AG08395 (cell line): ENCODE measurements around the gene CLCA2.
"Not testable (repeated sequence)": the region's sequence is repeated elsewhere in the genome, so short reads cannot be mapped to it uniquely, and the experiment has no call there.

Experiments used
- DNase-seq: peaks from one replicate; pipeline ENCODE4 v3.0.0; 2012; ENCODE audit warnings: mixed read lengths, low spot score

The CLCA2 gene

DNA sequence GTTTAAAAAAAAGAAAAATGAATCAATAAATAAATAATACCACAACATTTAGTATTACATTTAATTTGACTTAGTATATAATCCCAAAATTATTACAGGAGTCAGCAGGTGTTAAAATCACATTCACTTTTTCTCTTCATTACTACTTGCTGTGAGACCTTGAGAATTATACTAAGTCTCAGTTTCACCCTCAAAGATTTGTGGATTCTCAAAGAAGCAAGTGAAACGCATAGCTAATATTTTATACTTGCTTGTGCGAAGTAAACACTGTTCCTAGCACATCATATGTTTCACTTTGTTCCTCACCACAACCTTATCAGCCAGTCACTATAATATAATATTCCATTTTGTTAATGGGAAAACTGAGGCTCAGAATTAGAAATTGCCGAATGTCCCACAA is 48.8 kb downstream of the CLCA2 start:
- DNase-seq = no peak

DNA sequence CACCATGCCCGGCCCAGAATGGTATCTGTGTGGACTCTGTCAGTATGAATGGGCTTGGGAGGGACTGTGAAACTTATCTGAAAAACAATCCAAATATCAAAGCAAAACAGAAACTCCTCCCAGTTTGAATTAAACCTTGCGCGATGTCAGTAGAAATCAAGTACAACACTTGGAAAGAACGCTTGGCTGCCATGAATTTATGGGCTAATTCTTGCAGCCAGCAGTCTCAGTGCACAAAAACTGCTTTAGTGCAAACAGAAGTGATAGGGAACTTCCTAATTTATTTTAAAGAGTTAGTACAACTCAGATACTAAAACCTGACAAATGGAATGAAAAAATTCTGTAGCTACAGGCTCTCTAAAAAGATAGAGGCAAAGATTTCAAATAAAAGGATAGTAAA is 53.3 kb downstream of the CLCA2 start:
- no peak for DNase-seq

DNA sequence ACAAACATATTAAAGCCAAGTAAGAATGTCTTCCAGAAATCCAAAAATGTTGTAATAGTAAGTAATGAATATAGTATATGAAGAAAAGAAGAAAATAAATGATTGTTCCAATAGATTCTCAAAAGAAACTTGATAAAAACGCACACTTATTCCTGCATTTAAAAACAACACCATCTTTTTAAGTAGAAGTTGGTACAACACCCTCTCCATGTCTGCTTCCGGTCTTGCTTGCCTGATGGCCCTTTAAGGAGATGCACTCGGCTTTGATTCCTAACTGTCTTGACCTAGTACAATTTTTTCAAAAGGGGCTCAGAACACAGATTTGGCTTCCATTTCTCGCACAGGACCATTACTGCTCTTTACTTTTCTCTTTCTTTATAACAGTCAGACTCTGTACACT is 53.7 kb downstream of the CLCA2 start:
- DNase-seq = no peak

DNA sequence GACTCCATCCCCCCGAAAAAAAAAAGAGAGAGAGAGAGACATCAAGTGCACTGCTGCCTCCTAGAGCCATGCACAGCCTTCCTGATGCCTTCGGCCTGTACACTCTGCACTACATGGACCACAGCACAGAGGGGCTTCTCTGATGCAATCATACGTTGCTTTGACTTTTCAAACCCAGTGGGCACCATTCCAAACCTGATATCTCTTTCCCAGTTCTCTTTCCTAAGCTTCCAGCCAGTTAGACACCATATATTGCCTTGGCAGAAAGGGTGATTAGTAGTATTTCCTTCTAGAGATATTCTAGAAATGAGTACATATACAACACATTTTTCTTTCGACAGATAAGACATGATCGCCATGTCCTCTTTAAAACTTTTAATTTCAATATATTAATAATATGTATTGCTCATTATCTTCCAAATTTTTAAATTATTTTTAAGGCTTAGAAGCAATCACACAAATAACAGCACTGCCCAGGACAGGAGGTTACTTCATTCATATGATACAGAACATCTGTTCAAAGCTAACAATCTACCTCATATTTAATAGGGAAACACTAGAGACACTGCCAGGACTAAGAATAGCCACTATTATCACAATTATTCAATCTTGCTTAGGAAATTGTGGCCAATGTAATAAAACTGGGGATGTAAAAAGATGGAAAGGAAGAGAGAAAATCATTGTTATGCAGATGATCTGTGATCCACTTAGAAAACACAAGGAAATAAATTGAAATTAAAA is 54.6 kb downstream of the CLCA2 start:
- DNase-seq = no peak

DNA sequence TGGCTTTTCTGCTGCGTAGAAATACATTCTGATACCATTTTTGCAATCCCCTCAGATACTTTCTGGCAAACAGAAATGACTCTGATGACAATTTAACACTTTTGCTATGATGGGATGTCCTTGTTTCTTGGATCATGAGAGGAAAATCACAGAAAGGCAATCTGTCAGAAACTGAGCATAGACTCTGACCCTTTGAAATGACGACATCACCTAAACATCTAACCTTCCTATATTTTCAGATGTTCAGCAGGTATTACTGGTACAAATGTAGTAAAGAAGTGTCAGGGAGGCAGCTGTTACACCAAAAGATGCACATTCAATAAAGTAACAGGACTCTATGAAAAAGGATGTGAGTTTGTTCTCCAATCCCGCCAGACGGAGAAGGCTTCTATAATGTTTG is 58.0 kb downstream of the CLCA2 start:
- no peak for DNase-seq

DNA sequence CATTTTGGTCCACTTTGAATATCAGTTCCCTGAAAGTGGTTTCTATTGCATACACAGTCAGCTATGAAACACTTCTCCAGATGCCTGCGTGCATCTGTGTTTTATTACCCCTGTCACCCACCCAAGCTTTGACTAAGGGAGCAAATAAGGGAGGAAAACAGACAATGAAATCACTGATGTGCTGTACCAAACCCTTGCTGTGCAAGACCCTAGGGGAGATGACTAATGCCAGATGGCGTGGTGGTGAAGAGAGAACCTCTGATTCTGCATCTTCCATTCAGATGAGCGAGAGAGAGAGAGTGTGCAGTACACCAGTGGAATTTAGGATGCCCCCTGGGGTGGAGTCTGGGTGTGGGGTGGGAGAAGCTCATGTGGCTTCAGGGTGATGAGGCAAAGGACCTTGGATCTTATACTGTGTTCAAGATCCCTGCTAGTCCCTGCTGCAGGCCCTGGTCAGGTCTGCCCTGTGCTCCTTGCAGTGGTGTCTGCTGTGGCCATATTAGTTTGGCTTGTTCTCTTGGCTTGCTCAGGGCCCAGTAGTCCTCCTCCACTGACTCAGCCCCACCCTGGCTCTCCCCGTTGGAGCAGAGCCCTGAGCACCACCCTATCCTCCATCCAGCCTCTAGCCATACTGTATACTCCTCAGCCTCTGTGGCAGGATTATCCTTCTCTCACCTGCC is 63.3 kb downstream of the CLCA2 start:
- DNase-seq = peak; percentile 94

DNA sequence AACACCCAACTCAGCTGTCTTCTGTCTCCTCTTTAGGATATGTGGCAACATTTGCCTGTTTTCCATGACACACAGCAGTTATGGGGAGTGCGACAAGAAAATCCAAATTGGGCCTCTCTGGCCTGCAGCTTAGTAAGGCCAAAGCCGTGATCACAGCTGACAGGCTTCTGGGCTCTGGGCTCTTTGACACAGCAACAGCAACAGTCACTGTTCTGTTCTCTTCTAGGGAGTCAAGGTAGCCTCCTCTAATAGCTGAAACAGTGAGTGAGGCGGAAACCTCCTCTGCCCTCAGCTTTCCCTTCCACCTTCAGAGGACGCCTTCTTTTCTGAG is 63.8 kb downstream of the CLCA2 start:
- no peak for DNase-seq

DNA sequence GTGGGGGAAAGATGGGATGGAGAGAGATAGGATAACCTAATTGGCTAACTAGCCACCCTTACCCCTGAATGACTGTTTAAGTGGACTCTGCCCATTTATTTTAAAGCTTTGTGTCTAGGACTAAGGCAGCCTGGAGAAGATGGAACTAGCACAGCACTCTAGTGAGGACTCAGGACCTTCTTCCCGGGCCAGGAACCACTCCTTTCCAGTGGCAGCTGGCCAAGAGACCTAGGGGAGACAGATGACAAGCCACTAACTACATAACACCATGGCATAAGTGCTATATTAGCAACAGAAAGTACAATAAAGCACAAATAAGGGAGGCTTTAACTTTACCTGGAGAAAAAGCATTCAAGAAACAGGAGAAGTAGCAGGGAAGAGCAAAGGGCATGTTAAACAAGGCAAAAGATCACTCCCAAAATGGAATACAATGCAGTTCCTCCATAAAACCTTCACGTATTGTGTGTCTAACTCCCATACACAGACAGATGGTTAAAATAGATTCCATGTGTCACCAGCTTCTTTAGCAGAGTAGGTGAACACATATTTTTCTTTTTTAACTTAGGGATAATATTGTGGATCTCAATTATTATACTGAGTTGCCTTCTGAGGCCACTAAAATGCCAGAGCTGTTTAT is 65.4 kb downstream of the CLCA2 start:
- DNase-seq = no peak

DNA sequence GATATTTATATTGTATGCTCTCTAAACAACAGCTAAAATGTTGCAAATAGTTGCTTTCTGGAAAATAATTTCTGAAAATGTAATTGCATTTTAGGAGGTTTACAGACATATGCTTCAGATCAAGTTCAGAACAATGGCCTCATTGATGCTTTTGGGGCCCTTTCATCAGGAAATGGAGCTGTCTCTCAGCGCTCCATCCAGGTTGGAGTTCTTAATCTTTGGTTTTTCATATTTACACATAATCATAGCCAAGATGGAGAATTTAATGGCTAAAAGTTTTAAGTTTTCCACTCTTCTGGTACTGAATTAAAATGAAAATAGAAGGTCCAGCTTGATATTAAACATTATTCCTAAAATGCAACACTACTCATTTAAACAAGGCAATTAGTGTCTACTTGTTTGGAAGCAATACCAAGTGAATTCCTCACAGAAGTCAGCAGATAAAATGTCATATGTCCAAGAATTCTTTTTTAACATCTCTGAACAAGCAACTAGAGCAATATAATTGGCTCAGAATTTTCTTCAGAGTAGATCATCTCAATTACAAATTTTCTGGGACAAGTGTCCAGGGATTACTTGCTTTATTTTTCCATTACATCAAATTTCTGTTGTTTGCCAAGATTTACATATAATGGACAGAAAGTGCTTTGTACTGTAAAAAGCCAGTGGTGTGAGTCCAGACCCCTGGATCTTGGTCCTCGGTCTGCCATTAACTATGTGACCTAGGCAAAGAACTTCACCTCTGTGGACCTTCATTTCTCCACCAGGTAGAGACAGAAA is 67.4 kb downstream of the CLCA2 start:
- no peak for DNase-seq

DNA sequence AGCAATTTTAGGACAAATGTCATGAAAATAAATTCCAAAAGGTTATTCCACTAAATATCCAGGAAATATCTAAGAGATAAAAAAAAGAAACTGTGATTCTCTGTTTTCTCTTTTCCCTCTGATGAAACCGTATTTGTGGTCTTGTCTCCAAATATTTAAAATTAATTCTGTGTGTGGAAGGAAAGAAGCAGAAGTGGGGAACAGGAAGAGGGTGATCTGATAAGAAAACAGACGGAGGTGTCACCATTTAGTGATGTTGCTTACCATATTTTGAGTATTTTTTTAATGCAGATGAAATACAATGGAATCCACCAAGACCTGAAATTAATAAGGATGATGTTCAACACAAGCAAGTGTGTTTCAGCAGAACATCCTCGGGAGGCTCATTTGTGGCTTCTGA is 74.3 kb downstream of the CLCA2 start:
- no peak for DNase-seq

DNA sequence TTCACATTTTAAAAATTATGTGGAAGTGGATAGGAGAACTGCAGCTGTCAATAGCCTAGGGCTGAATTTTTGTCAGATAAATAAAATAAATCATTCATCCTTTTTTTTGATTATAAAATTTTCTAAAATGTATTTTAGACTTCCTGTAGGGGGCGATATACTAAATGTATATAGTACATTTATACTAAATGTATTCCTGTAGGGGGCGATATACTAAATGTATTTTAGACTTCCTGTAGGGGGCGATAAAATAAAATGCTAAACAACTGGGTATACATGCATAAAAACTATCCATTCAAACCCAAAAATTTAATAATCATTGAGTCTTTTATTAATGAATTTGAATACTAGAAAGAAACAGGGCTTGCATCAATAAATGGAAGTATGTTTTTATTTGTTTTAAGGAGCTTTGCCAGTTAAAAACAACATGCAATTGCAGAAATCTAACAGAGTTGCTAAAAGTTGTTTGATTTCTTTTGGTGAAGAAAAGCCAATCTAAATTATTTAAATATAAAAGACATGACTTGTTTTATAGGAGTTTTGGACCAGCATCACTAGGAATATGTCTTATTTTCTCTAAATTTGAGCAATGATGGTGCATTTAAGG is 76.1 kb downstream of the CLCA2 start:
- no peak for DNase-seq

DNA sequence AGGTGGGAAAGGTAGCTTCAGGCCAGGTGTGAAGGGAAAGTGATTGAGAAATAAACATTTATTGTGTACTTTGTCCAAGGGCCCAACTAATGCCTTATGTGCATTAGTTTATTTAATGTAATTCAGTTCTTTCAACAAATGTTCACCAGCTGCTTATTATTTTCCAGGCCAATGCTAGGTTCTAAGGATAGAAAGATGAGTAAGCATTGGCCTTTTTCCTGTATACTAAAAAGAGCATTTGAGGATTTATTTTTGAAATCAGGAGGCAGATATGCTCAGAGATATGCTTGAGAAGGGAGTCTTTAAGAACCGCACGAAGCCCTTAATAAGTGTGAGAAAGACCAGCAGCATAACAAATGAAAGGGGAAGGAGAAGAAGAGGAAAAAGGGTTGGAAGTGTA is 76.7 kb downstream of the CLCA2 start:
- peak; percentile 11 for DNase-seq

DNA sequence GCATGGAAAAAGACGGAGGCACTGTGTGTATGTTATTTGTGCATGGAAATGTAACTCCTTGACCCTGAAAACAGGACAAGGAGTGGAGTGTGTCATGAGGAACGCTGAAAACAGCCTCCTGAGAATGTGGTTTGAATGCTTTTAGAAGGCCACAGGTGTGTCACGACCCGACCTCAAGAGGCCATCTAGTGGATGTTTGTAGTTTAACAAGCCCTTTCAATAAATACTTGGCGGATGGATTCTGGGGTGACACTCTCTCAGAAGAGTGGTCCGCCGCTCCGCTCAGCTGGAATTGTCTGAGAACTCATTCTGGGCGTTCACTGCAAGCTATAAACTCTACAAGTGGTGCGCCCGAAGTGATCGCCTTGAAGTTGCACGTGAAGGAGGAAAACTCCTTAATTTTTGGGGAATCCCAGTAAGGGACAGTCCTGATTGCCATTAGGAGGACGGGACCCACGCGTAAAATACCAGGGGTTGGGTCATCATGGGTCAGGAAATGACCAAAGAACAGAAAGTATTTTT is 78.2 kb downstream of the CLCA2 start:
- not testable (repeated sequence) for DNase-seq

DNA sequence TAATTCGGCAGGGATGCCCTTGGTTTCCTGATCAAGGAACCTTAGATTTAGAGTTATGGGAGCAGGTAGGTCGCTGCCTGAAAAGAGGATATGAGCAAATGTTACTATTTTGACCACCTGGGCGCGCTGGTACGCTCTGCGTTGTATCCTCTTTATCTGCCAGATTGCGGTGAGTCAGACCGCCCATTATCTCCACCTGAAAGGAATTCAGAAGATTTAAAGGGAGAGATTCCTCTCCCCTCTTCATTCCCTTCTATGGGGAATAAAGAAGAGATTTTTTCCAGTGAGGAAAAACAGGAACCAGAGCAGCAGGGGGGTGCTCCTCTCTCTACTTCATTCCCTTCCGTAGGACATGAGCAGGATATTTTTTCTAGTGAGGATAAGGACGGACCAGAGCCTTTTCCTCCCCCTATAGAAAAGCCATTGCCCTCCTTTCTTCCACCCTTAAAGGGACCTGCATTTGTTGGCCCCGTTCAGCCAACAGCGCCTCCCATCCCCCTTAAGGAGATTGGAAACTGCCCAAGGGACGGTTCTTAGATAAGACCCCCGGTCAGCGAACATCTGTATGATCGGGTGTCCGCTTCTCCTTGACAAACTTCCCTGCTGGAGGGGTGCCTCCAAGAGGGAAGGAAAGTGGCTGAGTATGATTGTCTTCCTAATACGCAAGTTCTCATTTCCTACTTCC is 78.9 kb downstream of the CLCA2 start:
- no peak for DNase-seq

DNA sequence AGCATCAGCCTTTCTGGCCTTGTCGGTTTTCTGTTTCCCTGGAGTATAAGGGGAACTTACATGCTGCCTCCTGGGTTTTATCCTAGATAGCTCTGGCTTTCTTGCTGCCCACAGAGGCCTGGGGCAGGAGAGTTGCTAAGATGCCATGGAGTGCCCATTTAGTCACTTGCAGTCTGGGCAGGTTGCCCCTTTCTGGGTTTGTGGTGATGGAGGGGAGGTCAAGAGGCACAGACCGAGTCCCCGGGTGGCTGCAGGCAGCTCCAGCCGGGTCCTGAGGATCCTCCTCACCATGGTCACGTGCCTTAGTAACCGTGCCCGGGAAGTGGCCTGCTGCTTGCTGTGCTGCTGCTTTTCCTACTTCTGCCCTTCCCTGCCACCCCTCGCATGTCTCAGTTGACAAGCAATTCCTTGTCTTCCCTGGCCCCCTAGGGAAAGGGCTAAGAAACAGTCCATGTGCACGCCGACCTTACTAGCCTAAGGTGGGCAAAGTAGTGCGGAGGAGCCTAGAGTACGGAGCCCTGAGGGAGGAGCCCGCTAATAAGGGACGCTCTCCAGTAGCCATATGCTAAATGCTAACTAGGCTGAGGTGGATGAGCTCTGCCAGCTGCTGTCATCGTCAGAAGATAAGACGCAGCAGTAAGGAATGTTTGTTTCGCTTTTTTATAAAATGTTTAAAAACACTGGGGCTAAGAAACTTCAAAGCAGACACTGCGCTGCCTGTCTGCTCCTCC is 79.6 kb downstream of the CLCA2 start:
- DNase-seq = no peak

DNA sequence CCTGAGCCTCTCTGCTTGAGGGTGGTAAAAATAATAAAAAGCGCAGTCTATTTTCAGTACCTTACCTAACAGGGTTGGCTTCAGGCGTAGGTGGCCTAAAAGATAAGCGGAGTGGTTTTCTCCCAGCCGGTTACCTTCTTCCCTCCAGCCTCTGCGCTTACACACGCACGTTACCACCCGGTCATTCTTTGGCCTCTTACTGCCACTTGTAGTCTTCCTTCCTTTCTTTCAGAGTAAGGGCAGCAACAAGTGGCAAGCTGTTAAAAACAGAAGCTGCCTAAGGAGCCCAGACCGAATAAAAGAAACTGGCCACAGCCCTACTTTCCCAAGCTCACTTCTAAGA is 80.1 kb downstream of the CLCA2 start:
- no peak for DNase-seq

DNA sequence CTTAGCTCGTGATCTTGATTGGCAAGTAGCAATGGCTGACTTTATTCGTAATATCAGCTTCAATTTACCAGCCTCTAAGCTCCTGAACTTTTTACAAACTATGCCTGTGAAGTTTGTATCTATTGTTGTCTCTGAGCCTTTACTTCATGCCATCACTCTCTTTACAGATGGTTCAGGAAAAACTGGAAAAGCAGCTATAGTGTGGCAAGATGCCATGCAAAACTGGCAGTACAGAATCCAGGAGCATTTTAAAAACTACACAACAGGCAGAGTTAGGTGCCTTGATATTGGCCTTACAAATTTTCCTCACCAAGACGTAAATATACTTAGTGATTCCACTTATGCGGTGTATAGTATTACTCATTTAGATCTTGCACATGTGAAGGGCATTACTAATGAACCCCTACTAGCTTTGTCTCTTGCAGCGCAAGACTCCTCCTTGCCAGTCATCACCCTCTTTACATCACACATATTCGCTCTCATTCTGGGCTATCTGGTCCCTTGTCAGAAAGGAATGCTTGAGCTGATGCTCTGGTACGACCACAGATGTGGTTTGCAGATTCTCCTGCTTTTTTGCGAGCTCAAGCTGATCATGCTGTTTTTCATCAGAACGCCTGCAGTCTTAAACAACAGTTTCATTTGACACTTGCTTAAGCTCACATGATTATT is 81.1 kb downstream of the CLCA2 start:
- peak; percentile 6 for DNase-seq

DNA sequence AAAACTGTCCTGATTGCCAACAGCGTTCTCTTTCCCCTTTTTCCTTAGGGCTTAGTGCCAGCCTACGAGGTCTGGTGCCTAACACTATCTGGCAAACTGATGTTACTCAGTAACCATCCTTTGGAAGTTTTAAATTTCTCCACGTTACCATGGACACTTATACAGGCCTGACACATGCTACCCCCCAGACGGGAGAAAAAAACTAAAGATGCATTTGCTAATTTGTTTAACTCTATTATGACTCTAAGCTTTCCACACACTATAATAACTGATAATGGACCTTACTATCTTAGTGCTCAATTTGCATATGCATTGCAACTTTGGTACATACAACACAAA is 81.6 kb downstream of the CLCA2 start:
- DNase-seq = no peak
